Suprapubic skin (tissue), 4 donors: Measurements from ENCODE around the gene TAS1R1. TPM values are rescaled to one million over a fixed set of nuclear protein-coding genes. Genes with fewer than 3 reads are reported as not detected.

ENCODE experiments used
- DNase-seq, 2 donors: peaks; one replicate each; pipeline ENCODE4 v3.0.0-alpha.2; 2019; ENCODE audit warnings: low spot score in 2 of 2
- H3K27ac ChIP-seq: fragments of 200-600 bp; sonication (generic); one replicate; pipeline ENCODE4 v1.5.1; 2019
- H3K27me3 ChIP-seq: fragments of 200-600 bp; sonication (generic); one replicate; pipeline ENCODE4 v1.5.1; 2019
- H3K36me3 ChIP-seq: fragments of 200-600 bp; sonication (generic); one replicate; pipeline ENCODE4 v1.5.1; 2019
- H3K4me1 ChIP-seq: fragments of 200-600 bp; sonication (generic); one replicate; pipeline ENCODE4 v1.5.1; 2019
- H3K4me3 ChIP-seq: fragments of 200-600 bp; sonication (generic); one replicate; pipeline ENCODE4 v1.5.1; 2019; ENCODE audit warnings: mild to moderate bottlenecking
- H3K9me3 ChIP-seq: fragments of 200-600 bp; sonication (generic); one replicate; pipeline ENCODE4 v1.5.1; 2019
- EP300 ChIP-seq: sonication (generic); formaldehyde crosslinking; IDR thresholded peaks from one replicate; pipeline ENCODE4 v1.6.1; 2017; ENCODE audit warnings: antibody characterized with exemption
- POLR2A ChIP-seq, 2 donors: fragments of 450-650 bp; IDR thresholded peaks; one replicate each; pipeline ENCODE4 v1.6.1; 2017; ENCODE audit warnings: antibody characterized with exemption in 2 of 2, mild to moderate bottlenecking in 2 of 2, moderate library complexity in 2 of 2
- POLR2AphosphoS5 ChIP-seq, 3 donors: sonication (generic); formaldehyde crosslinking; IDR thresholded peaks; one replicate each; pipeline ENCODE4 v1.6.1; 2017; ENCODE audit warnings: antibody characterized with exemption in 3 of 3
- WGBS: methylation state at CpG from one replicate; pipeline ENCODE4 v1.1.5; 2018; 5-methylcytosine and 5-hydroxymethylcytosine counted together
- total RNA-seq, 4 donors: library from RNA; depleted of rRNA; stranded (reverse); fragments of >200 nt; gene quantifications; one replicate each; pipeline ENCODE4 v1.1.0, GENCODE V29; 2016
- TF ChIP-seq, protein P1 (sequence below), 2 donors: fragments of 200-600 bp in 1 of 2; fragments of 450-650 bp in 1 of 2; sonication (generic) in 1 of 2; IDR thresholded peaks; one replicate each; pipeline ENCODE4 v1.5.1; 2016 to 2019; ENCODE audit warnings: antibody characterized with exemption in 2 of 2, mild to moderate bottlenecking in 1 of 2, moderate library complexity in 1 of 2

Gene TAS1R1
- total RNA-seq, 4 donors from 2014 or later = 0.40 to 0.45 TPM; not detected in 2

DNA sequence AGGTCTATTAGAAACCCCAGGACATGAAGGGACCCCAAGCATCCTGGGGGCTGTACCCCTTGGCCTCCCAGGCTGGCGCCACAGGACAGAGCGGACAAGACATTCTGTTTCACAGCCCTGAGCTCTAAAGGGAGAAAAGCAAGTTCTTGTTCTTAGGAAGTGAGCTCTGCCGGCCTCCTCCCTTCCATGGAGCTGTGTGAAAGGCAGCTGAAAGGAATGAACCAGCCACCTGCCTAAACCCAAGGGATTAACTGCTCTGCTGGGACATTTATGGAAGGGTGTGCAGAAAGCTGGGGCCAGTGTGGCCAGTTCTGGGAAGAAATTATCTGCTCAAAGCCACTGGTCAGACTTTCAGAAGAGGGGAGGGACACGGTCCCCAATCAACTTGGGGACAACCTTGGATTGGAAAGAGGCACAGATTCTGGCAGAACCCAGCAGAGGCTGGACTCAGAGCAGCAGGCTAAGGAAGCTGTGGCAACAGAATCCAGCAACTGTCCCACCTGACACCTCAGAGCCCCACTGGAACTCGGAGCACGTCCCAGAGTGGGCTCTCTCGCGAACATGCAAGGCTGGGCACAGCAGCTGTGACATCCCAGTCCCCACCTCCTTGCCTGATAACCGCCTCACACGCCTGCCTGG lies 45.4 kb downstream of the TAS1R1 start:
- Histone ChIP-seq H3K4me1 (peaks cover 68% of the 10 kb centered on the region), H3K4me3 (peak overlapping the region; percentile 98), H3K9me3 (no peaks in the 10 kb centered on the region), H3K36me3 (peaks cover 34% of the 10 kb centered on the region), H3K27ac (peak overlapping the region; percentile 99), H3K27me3 (no peaks in the 10 kb centered on the region)
- DNase-seq = no peak
- TF ChIP-seq POLR2AphosphoS5 (IDR thresholded peaks at IDR 0.05) (no peak), POLR2A (IDR thresholded peaks at IDR 0.05) (no peak), EP300 (no peak)
- TF ChIP-seq, protein P1, sequence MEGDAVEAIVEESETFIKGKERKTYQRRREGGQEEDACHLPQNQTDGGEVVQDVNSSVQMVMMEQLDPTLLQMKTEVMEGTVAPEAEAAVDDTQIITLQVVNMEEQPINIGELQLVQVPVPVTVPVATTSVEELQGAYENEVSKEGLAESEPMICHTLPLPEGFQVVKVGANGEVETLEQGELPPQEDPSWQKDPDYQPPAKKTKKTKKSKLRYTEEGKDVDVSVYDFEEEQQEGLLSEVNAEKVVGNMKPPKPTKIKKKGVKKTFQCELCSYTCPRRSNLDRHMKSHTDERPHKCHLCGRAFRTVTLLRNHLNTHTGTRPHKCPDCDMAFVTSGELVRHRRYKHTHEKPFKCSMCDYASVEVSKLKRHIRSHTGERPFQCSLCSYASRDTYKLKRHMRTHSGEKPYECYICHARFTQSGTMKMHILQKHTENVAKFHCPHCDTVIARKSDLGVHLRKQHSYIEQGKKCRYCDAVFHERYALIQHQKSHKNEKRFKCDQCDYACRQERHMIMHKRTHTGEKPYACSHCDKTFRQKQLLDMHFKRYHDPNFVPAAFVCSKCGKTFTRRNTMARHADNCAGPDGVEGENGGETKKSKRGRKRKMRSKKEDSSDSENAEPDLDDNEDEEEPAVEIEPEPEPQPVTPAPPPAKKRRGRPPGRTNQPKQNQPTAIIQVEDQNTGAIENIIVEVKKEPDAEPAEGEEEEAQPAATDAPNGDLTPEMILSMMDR (IDR thresholded peaks at IDR 0.05) = no peak
- WGBS = 45% methylated on average over 3 of the region's 10 CpGs

DNA sequence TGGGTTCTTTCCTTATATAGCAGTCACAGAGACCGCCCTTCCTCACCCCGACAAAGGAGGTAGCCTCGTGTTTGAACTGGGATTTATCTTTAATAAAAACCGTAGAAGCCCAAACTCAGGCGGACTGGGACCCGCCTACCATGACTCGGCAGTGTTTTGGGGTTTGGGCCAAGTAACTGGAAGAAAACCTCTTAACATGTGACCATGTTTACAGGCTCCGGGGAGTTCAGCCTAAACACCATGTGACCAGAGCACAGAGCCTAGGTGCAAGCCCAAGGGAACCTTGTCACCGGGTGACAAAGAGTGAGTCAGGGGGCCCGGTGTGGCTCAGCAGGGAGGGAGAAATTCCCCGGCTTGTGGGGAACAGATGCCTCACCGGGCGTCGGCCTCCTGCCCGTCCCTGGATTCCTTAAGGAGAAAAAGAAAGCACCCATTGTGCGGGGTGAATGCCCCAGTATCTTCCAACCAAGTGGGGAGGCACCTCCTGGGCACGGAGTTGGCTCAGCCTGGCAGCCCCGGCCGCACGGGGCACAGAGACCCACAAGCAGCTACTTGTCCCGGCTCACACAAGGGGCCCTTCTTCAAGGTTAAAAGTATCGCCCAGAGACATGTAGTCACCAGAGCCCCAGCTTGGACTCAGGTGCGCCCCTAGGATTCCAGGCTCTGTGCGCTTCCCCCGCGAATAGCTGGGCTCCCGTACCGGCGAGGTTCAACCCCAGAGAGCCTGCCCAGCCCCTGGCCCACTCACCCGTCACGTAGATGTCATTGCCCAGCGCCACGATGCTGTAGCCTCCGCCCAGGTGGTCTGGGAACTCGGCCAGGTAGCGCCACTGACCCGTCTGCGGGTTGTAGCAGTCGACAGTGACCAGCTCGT lies 46.2 kb downstream of the TAS1R1 start:
- Histone ChIP-seq H3K27me3 (no peaks in the 10 kb centered on the region), H3K36me3 (peaks cover 26% of the 10 kb centered on the region), H3K4me3 (peak overlapping the region; percentile 98), H3K27ac (peak overlapping the region; percentile 99), H3K4me1 (peaks cover 62% of the 10 kb centered on the region), H3K9me3 (no peaks in the 10 kb centered on the region)
- TF ChIP-seq POLR2AphosphoS5 (IDR thresholded peaks at IDR 0.05) (peak in 2 of 3 donors; percentile 28 to 55), POLR2A (IDR thresholded peaks at IDR 0.05) (peak in 1 of 2 donors; percentile 48), EP300 (no peak)
- TF ChIP-seq, protein P1 (IDR thresholded peaks at IDR 0.05) = no peak
- 0% methylated on average over 24 of the region's 40 CpGs for WGBS
- DNase-seq = peak; percentile 91 to 92

DNA sequence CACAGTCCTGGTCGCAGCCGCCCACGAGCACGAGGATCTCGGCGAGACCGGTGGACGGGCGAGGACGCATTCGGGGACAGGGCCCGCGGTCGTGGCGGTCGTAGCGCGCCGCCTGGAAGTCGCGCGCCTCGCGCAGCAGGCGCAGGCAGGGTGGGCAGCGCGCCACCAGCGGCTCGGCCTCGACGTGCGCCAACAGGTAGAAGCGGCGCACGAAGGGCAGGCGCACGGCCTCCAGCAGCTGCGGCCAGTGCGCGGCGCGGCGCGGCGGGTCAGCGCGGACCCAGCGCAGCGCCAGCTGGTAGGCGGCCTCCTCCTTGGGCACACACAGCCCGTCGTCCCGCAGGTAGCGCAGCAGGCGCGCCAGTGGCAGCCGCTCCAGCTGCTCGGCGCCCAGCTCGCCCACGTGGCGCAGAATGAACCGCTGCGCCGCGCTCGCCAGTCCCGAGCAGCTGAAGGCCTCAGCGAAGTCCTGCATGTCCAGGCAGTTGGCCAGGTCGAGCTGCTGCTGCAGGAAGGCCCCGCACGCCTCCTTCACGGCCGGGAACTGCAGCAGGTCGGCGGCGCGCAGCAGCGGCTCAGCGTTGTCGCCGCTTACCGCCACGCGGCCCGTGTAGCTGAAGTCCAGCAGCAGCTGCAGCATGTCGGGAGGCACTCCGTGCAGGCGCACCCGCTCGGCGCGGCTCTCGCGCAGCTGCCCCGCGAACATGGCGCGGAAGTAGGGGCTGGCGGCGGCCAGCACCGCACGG lies 47.0 kb downstream of the TAS1R1 start:
- no CpG with 5 or more reads among the region's 103 CpGs for WGBS
- no peak for DNase-seq
- H3K9me3 ChIP-seq = no peaks in the 10 kb centered on the region
- peaks cover 54% of the 10 kb centered on the region for H3K4me1 ChIP-seq
- H3K27me3 ChIP-seq = no peaks in the 10 kb centered on the region
- H3K27ac ChIP-seq = peak overlapping the region; percentile 99
- peaks cover 20% of the 10 kb centered on the region for H3K36me3 ChIP-seq
- H3K4me3 ChIP-seq = peak overlapping the region; percentile 98
- TF ChIP-seq POLR2A (IDR thresholded peaks at IDR 0.05) = peak in 1 of 2 donors; percentile 39
- TF ChIP-seq POLR2AphosphoS5 (IDR thresholded peaks at IDR 0.05) = peak in 1 of 3 donors; percentile 11
- TF ChIP-seq EP300 = no peak

DNA sequence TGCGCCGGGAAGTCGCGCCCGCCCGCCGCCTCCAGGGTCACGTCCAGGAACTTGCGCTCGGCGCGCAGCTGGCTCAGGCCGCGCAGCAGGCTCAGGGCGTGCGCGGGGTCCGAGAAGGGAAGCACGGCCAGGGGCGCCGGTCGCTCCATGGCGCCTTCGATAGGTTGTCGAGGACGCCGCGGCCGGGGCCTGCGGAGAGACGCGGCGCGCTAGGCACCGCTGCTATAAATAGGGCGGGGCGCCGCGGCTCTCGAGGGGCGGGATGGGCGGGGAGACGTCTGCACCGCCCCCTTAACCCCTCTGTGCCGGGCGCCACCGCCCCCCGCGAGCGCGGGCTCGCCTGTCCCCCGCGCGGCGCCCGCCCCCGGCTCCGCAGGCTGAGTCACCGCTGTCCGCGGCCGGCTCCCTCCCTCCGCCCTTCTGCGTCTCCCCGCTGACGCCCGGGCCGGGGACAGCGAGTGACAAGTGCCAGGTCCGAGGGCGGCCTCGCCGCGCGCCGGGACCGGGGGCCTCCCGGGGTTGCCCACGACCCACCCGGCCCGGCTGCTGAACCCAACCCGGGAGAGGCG lies 47.6 kb downstream of the TAS1R1 start, which contains the start of gene KLHL21:
Gene KLHL21 (minus strand): TSS at position 201 of the 569 bp plus-strand sequence. CDS start 52 bp downstream, at position 149.
- TF ChIP-seq, protein P1 (IDR thresholded peaks at IDR 0.05) = no peak
- TF ChIP-seq POLR2A (IDR thresholded peaks at IDR 0.05) (peak in 1 of 2 donors; percentile 62), POLR2AphosphoS5 (IDR thresholded peaks at IDR 0.05) (peak; percentile 2 to 59 (median 26)), EP300 (no peak)
- Histone ChIP-seq H3K27me3 (no peaks in the 10 kb centered on the region), H3K36me3 (peaks cover 13% of the 10 kb centered on the region), H3K9me3 (no peaks in the 10 kb centered on the region), H3K4me1 (peaks cover 47% of the 10 kb centered on the region), H3K4me3 (peak within 1 kb of the TSS; percentile 98), H3K27ac (peak within 1 kb of the TSS; percentile 99)
- WGBS = 0% methylated on average over 2 of the region's 84 CpGs
- peak; percentile 94 for DNase-seq
